Measurements from ENCODE around the gene EVL. TPM values are rescaled to one million over a fixed set of nuclear protein-coding genes. Genes with fewer than 3 reads are reported as not detected.
"Not testable (repeated sequence)": the region's sequence is repeated elsewhere in the genome, so short reads cannot be mapped to it uniquely, and the experiment has no call there.

EVL gene
- total RNA-seq, 4 donors from 2014 or later = 24.2 to 40.1 (median 29.8) TPM

DNA sequence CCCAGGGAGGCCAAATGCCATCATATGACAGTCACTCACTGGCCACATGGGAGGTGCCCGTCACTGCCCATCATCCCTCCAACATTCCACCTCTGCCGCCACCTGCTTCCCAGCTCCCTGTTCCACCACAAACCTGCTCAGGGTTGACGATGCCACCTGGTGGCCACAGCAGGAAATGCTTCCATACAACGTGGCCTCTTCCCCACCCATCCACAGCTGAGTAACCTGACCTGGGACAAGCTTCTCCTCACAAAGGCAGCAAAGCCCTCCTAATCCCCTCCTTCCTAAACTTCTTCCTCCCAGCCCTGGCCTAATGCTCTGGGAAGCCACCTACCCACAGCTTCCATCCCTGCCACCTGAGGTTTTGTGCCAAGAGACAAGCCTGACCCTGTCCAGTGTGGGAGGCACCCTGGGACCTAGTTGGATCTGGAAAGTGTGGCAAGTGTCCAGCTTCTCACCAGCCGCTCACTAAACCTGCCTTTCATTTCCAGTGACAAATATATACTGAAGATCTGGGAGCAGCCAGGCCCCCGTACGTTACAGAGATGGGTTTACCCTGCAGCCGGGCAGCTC lies 89.9 kb downstream of the EVL start:
- peak; percentile 76 to 82 for DNase-seq
- Histone ChIP-seq H3K9me3 (no peaks in the 10 kb centered on the region), H3K36me3 (no peaks in the 10 kb centered on the region), H3K4me1 (peaks cover 47 to 75% of the 10 kb centered on the region in 2 donors), H3K27ac (peak overlapping the region; percentile 65 to 82 (median 77)), H3K27me3 (no peaks in the 10 kb centered on the region), H3K4me3 (replicated peaks in 1 of 3) (no peak overlapping the region)
- TF ChIP-seq, protein P1, sequence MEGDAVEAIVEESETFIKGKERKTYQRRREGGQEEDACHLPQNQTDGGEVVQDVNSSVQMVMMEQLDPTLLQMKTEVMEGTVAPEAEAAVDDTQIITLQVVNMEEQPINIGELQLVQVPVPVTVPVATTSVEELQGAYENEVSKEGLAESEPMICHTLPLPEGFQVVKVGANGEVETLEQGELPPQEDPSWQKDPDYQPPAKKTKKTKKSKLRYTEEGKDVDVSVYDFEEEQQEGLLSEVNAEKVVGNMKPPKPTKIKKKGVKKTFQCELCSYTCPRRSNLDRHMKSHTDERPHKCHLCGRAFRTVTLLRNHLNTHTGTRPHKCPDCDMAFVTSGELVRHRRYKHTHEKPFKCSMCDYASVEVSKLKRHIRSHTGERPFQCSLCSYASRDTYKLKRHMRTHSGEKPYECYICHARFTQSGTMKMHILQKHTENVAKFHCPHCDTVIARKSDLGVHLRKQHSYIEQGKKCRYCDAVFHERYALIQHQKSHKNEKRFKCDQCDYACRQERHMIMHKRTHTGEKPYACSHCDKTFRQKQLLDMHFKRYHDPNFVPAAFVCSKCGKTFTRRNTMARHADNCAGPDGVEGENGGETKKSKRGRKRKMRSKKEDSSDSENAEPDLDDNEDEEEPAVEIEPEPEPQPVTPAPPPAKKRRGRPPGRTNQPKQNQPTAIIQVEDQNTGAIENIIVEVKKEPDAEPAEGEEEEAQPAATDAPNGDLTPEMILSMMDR (IDR thresholded peaks at IDR 0.05) = peak in 5 of 6 experiments; percentile 39 to 86 (median 57)
- no peak for TF ChIP-seq POLR2A (IDR thresholded peaks at IDR 0.05)
- intact Hi-C loops (cut with DNase I) = no loop called here
- 37 to 50% methylated on average over 8 of the region's 8 CpGs for WGBS, 2 donors

DNA sequence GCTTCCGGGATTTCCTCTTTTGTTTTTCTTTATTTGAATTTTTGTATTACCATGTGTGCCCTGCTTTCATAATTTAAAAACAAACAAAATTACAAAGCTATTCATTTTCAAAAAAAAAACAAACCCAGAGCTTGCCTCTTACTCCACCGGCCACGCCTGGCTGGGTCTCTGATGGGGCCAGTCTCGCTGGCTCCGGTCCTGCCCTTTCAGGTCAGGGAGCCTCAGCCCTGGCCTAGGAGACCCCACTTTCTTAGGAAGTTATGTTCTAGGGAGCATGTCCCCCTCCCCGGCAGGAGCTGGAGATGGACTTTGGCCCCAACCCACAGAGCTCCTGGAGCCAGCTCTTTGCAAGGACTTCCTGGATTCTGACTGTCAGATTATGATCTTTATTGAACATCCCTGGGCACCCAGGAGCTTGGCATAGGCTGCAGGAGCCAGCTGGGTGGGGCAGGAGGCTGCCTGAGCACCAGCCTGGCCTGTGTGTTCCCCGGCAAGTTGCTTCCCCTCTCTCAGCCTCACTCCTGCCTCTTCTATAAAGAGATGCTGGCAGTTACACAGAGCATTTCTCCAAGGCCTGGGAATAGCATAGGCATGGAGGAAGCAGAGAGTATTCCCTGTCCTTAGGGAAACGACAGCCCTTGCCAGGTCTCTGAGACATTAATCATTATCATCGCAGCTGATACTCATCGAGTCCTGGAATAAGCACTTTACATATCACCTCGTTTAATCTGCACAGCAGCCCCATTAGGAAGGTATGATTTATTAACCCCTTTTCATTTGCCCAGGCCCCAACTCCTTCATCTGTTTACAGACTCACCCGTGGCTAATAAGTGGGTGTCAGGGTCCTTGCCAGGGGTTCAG lies 90.8 kb downstream of the EVL start:
- peak; percentile 80 to 82 for DNase-seq
- no peak overlapping the region for H3K4me3 ChIP-seq (replicated peaks in 1 of 3)
- H3K36me3 ChIP-seq = no peaks in the 10 kb centered on the region
- H3K4me1 ChIP-seq = peaks cover 38 to 66% of the 10 kb centered on the region in 2 donors
- H3K27me3 ChIP-seq = no peaks in the 10 kb centered on the region
- no peaks in the 10 kb centered on the region for H3K9me3 ChIP-seq
- 23 to 29% methylated on average over 12 of the region's 12 CpGs for WGBS, 2 donors
- intact Hi-C loops (cut with DNase I) = no loop called here
- TF ChIP-seq POLR2A (IDR thresholded peaks at IDR 0.05) = no peak
- TF ChIP-seq, protein P1 (IDR thresholded peaks at IDR 0.05) = no peak
- peak overlapping the region; percentile 65 to 82 (median 77) for H3K27ac ChIP-seq

DNA sequence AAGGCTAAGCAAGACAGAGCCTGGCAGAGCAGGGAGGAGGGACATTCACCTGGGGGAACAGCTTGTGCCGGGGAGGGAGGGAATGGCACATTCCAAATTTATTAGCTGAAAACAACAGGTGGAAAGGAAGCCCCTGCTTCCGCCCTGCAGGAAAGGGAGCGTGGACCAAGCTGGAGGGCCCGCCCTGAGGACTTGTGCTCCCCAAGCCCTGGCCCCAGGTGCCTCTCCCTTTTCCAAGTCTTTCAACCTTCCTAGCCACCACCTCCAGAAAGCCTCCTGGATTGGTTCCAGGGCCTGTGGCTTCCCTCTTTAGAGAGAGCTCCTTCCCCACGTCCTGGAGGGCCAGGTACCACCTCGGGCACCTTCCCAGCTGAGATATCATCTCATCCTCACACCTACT lies 91.6 kb downstream of the EVL start:
- peak overlapping the region; percentile 13 to 82 (median 37) for H3K27ac ChIP-seq
- H3K36me3 ChIP-seq = no peaks in the 10 kb centered on the region
- no peaks in the 10 kb centered on the region for H3K27me3 ChIP-seq
- H3K4me1 ChIP-seq = peaks cover 38 to 61% of the 10 kb centered on the region in 2 donors
- DNase-seq = no peak
- intact Hi-C loops (cut with DNase I) = no loop called here
- WGBS, 2 donors = 83% methylated on average over 6 of the region's 6 CpGs
- no peak for TF ChIP-seq POLR2A (IDR thresholded peaks at IDR 0.05)
- TF ChIP-seq, protein P1 (IDR thresholded peaks at IDR 0.05) = no peak
- H3K9me3 ChIP-seq = no peaks in the 10 kb centered on the region
- no peak overlapping the region for H3K4me3 ChIP-seq (replicated peaks in 1 of 3)

DNA sequence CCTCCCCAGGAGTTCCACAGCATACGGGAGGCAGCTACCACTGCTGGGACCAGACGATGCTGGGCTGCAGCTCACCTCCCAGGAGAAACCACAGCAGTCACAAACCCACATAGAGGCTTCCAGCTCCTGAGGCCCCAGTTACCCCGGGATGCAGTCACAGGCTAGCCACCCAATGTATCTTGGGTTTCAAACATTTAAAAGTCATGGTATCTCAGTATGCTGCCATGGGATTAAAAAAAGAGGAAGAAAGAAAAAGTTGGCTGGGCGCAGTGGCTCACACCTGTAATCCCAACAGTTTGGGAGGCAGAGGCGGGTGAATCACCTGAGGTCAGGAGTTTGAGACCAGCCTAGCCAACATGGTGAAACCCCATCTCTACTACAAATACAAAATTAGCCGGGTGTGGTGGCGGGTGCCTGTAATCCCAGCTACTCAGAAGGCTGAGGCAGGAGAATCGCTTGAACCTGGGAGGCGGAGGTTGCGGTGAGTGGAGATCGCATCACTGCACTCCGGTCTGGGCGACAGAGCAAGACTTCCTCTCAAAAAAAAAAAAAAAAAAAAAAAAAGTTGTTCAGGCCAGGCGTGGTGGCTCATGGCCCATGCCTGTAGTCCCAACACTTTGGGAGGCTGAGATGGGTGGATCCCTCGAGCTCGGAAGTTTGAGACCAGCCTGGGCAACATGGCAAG lies 92.5 kb downstream of the EVL start:
- DNase-seq; H3K36me3 ChIP-seq; H3K27me3 ChIP-seq; H3K9me3 ChIP-seq; H3K4me3 ChIP-seq (replicated peaks in 1 of 3); intact Hi-C loops (cut with DNase I): not testable (repeated sequence)
- H3K4me1 ChIP-seq = peaks cover 38 to 61% of the 10 kb centered on the region in 2 donors
- peak overlapping the region in 2 of 3 donors; percentile 37 to 82 for H3K27ac ChIP-seq
- 80 to 87% methylated on average over 16 of the region's 16 CpGs for WGBS, 2 donors

DNA sequence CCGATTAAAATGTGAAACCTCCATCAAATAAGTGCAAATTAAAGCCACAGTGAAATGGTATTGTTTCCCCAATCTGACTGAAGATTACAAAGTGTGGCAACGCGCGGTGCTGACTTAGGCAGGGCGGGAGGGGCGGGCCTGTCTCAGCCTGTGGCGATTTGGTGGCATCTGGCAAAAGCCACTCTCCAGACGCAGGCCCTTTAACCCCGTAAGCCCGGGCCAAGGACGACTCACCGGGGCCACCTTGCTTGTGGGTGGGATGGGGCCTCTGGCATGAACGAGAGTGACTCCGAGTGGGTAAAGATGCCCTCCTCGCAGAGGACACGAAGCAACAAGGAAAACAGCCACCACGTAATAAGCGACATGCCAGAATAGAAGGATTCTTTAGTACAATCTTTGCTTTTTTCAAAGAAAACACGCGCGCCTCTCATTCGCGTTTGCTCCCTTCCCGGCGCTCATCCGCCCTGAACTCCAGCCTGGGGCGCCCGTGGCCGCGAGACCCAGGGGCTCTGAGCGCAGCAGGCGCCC lies 93.4 kb downstream of the EVL start:
- Histone ChIP-seq H3K4me1 (peaks cover 33 to 54% of the 10 kb centered on the region in 2 donors), H3K9me3 (no peaks in the 10 kb centered on the region), H3K4me3 (replicated peaks in 1 of 3) (peak overlapping the region in 2 of 3 donors; percentile 10 to 34), H3K27ac (no peak overlapping the region), H3K27me3 (no peaks in the 10 kb centered on the region), H3K36me3 (no peaks in the 10 kb centered on the region)
- TF ChIP-seq POLR2A (IDR thresholded peaks at IDR 0.05) = no peak
- TF ChIP-seq, protein P1 (IDR thresholded peaks at IDR 0.05) = no peak
- intact Hi-C loops (cut with DNase I) = no loop called here
- no peak for DNase-seq
- WGBS, 2 donors = 20 to 26% methylated on average over 29 to 31 of the region's 32 CpGs
